ENCODE measurements around the gene BNC2. TPM values are rescaled to one million over a fixed set of nuclear protein-coding genes. Genes with fewer than 3 reads are reported as not detected.

BNC2 gene
- total RNA-seq, 1 donor from 2014 or later = 15.2 TPM

- no peaks in the 10 kb centered on the region for H3K9me3 Mint-ChIP-seq (ENCODE audit: unreplicated experiment)
- H3K4me1 Mint-ChIP-seq (ENCODE audit: low read depth, unreplicated experiment) = peaks cover 31% of the 10 kb centered on the region
- DNase-seq = no peak
- H3K36me3 Mint-ChIP-seq (ENCODE audit: unreplicated experiment) = no peaks in the 10 kb centered on the region
- H3K27ac Mint-ChIP-seq (ENCODE audit: unreplicated experiment) = no peak overlapping the region
- H3K27me3 Mint-ChIP-seq (ENCODE audit: unreplicated experiment) = no peaks in the 10 kb centered on the region
- no peak overlapping the region for H3K4me3 Mint-ChIP-seq (ENCODE audit: unreplicated experiment)
- TF ChIP-seq, protein P1, sequence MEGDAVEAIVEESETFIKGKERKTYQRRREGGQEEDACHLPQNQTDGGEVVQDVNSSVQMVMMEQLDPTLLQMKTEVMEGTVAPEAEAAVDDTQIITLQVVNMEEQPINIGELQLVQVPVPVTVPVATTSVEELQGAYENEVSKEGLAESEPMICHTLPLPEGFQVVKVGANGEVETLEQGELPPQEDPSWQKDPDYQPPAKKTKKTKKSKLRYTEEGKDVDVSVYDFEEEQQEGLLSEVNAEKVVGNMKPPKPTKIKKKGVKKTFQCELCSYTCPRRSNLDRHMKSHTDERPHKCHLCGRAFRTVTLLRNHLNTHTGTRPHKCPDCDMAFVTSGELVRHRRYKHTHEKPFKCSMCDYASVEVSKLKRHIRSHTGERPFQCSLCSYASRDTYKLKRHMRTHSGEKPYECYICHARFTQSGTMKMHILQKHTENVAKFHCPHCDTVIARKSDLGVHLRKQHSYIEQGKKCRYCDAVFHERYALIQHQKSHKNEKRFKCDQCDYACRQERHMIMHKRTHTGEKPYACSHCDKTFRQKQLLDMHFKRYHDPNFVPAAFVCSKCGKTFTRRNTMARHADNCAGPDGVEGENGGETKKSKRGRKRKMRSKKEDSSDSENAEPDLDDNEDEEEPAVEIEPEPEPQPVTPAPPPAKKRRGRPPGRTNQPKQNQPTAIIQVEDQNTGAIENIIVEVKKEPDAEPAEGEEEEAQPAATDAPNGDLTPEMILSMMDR (IDR thresholded peaks at IDR 0.05; ENCODE audit: partially characterized antibody, unreplicated experiment) = no peak
Measured at GRCh38 chr9:16675131-16675530, 195.3 kb downstream of the BNC2 start.

GRCh38 chr9:16673171-16673570 lies 197.3 kb downstream of the BNC2 start:
- Mint-ChIP-seq H3K27me3 (ENCODE audit: unreplicated experiment) (no peaks in the 10 kb centered on the region), H3K9me3 (ENCODE audit: unreplicated experiment) (no peaks in the 10 kb centered on the region), H3K4me3 (ENCODE audit: unreplicated experiment) (no peak overlapping the region), H3K36me3 (ENCODE audit: unreplicated experiment) (no peaks in the 10 kb centered on the region), H3K27ac (ENCODE audit: unreplicated experiment) (no peak overlapping the region), H3K4me1 (ENCODE audit: low read depth, unreplicated experiment) (peaks cover 25% of the 10 kb centered on the region)
- TF ChIP-seq, protein P1 (IDR thresholded peaks at IDR 0.05; ENCODE audit: partially characterized antibody, unreplicated experiment) = no peak
- no peak for DNase-seq

DNA sequence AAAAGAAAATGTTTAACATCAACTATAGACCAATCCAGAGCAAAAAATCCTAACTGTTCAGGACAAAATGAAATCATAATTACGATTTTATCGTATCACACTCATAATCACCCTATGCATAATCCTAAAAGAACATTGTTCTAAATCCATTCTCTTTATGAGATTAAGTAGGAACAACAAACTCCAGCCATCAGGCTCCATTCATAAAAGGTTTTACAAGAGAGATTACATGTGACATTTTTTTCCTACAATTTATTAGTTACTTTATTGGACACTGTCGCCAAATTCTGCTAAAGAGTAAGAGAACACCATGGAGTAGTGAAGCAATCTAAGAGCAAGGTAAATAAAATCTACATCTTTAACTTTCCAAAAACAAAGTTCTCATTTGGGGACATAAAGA lies 198.0 kb downstream of the BNC2 start:
- H3K27ac Mint-ChIP-seq (ENCODE audit: unreplicated experiment) = no peak overlapping the region
- H3K9me3 Mint-ChIP-seq (ENCODE audit: unreplicated experiment) = no peaks in the 10 kb centered on the region
- TF ChIP-seq, protein P1 (IDR thresholded peaks at IDR 0.05; ENCODE audit: partially characterized antibody, unreplicated experiment) = no peak
- no peak for DNase-seq
- H3K4me1 Mint-ChIP-seq (ENCODE audit: low read depth, unreplicated experiment) = peaks cover 25% of the 10 kb centered on the region
- no peaks in the 10 kb centered on the region for H3K36me3 Mint-ChIP-seq (ENCODE audit: unreplicated experiment)
- no peak overlapping the region for H3K4me3 Mint-ChIP-seq (ENCODE audit: unreplicated experiment)
- no peaks in the 10 kb centered on the region for H3K27me3 Mint-ChIP-seq (ENCODE audit: unreplicated experiment)

- H3K9me3 Mint-ChIP-seq (ENCODE audit: unreplicated experiment) = no peaks in the 10 kb centered on the region
- H3K27me3 Mint-ChIP-seq (ENCODE audit: unreplicated experiment) = no peaks in the 10 kb centered on the region
- H3K36me3 Mint-ChIP-seq (ENCODE audit: unreplicated experiment) = no peaks in the 10 kb centered on the region
- DNase-seq = no peak
- H3K27ac Mint-ChIP-seq (ENCODE audit: unreplicated experiment) = no peak overlapping the region
- TF ChIP-seq, protein P1 (IDR thresholded peaks at IDR 0.05; ENCODE audit: partially characterized antibody, unreplicated experiment) = no peak
- H3K4me3 Mint-ChIP-seq (ENCODE audit: unreplicated experiment) = no peak overlapping the region
- peaks cover 25% of the 10 kb centered on the region for H3K4me1 Mint-ChIP-seq (ENCODE audit: low read depth, unreplicated experiment)
Measured at GRCh38 chr9:16671591-16672137, 198.8 kb downstream of the BNC2 start.

- no peak for DNase-seq
- Mint-ChIP-seq H3K36me3 (ENCODE audit: unreplicated experiment) (no peaks in the 10 kb centered on the region), H3K4me3 (ENCODE audit: unreplicated experiment) (no peak overlapping the region), H3K27me3 (ENCODE audit: unreplicated experiment) (no peaks in the 10 kb centered on the region), H3K9me3 (ENCODE audit: unreplicated experiment) (no peaks in the 10 kb centered on the region), H3K4me1 (ENCODE audit: low read depth, unreplicated experiment) (peaks cover 25% of the 10 kb centered on the region), H3K27ac (ENCODE audit: unreplicated experiment) (no peak overlapping the region)
- TF ChIP-seq, protein P1 (IDR thresholded peaks at IDR 0.05; ENCODE audit: partially characterized antibody, unreplicated experiment) = no peak
Measured at GRCh38 chr9:16670791-16671190, 199.7 kb downstream of the BNC2 start.
